Caco-2 (cell line): ENCODE results near the gene FCGR1A. TPM values are rescaled to one million over a fixed set of nuclear protein-coding genes. Genes with fewer than 3 reads are reported as not detected.
"Not testable (repeated sequence)": the region's sequence is repeated elsewhere in the genome, so short reads cannot be mapped to it uniquely, and the experiment has no call there.

Experiments
- BruUV-seq: library from RNA; stranded (reverse); fragments of 400-500 nt; replicated peaks from 2 replicates; lab custom pipeline; 2021; lab: Mats Ljungman, UMichigan
- CTCF ChIA-PET: fragments of 300-600 bp; sonication (Branson Sonifier 250); formaldehyde crosslinking; loops from one replicate; lab custom pipeline; 2022; ENCODE audit warnings: antibody characterized with exemption; lab: Charles Lee
- POLR2A ChIA-PET: fragments of 300-600 bp; sonication (Branson Sonifier 250); formaldehyde crosslinking; loops from one replicate; lab custom pipeline; 2022; ENCODE audit warnings: antibody characterized with exemption; lab: Charles Lee
- DNase-seq, 2 experiments: peaks; one replicate each; pipeline versions ENCODE4 v3.0.0 to v3.0.0-alpha.2; 2020 to 2022
- H3K27me3 ChIP-seq: replicated peaks from 2 replicates; pipeline ENCODE4 v1.6.0; 2011; ENCODE audit warnings: low read length; ENCODE audit not compliant: control insufficient read depth, insufficient read depth
- H3K36me3 ChIP-seq: 2 replicates; pipeline ENCODE4 v1.5.1; 2011; ENCODE audit warnings: low read length; ENCODE audit not compliant: control insufficient read depth, insufficient read depth
- H3K4me1 ChIP-seq: fragments of 250-450 bp; sonication (Bioruptor Pico); 2 replicates; pipeline ENCODE4 v1.5.1; 2020; ENCODE audit warnings: mild to moderate bottlenecking
- H3K4me3 ChIP-seq: 2 replicates; pipeline ENCODE4 v1.5.1; 2011; ENCODE audit warnings: low read depth, mild to moderate bottlenecking, control low read depth, low read length
- H3K9me3 ChIP-seq: fragments of 250-450 bp; sonication (Bioruptor Pico); 2 replicates; pipeline ENCODE4 v1.5.1; 2020; ENCODE audit warnings: mild to moderate bottlenecking, moderate library complexity
- H3K27ac Mint-ChIP-seq: one replicate; pipeline ENCODE4 v1.8.0; 2022; ENCODE audit warnings: mixed read lengths; ENCODE audit not compliant: unreplicated experiment
- H3K27me3 Mint-ChIP-seq: one replicate; pipeline ENCODE4 v1.8.0; 2022; ENCODE audit warnings: mixed read lengths; ENCODE audit not compliant: insufficient read depth, unreplicated experiment
- H3K36me3 Mint-ChIP-seq: one replicate; pipeline ENCODE4 v1.8.0; 2022; ENCODE audit warnings: mild to moderate bottlenecking, mixed read lengths; ENCODE audit not compliant: insufficient read depth, unreplicated experiment
- H3K4me1 Mint-ChIP-seq: one replicate; pipeline ENCODE4 v1.8.0; 2022; ENCODE audit warnings: low read depth, mixed read lengths; ENCODE audit not compliant: unreplicated experiment
- H3K4me3 Mint-ChIP-seq: one replicate; pipeline ENCODE4 v1.8.0; 2022; ENCODE audit warnings: mild to moderate bottlenecking, moderate library complexity, mixed read lengths; ENCODE audit not compliant: unreplicated experiment
- H3K9me3 Mint-ChIP-seq: one replicate; pipeline ENCODE4 v1.8.0; 2022; ENCODE audit warnings: mixed read lengths; ENCODE audit not compliant: unreplicated experiment
- CTCF ChIP-seq, 2 experiments: fragments of 200-600 bp in 1 of 2; IDR thresholded peaks; 1 replicate in 1 of 2; 2 replicates in 1 of 2; pipeline versions ENCODE4 v1.5.1 to v1.8.0; 2011 to 2022; ENCODE audit warnings: antibody characterized with exemption in 1 of 2, control low read depth in 1 of 2, inconsistent platforms in 1 of 2, low read depth in 1 of 2, low read length in 1 of 2, mild to moderate bottlenecking in 1 of 2, moderate library complexity in 1 of 2; ENCODE audit not compliant: insufficient read depth in 1 of 2, severe bottlenecking in 1 of 2, unreplicated experiment in 1 of 2
- intact Hi-C: fragments of 100-400 bp; cut with micrococcal nuclease; formaldehyde crosslinking; loops from one replicate; pipeline ENCODE4 v1.10.0; 2022; ENCODE audit not compliant: unreplicated experiment
- total RNA-seq: library from RNA; stranded (reverse); gene quantifications from 2 replicates; pipeline ENCODE4 v1.2.3, GENCODE V29; 2022

The FCGR1A gene
- total RNA-seq, 1 experiment from 2014 or later: not detected

- H3K4me3 ChIP-seq: peak overlapping the region; percentile 41
- DNase-seq: peak; percentile 53 to 77
- H3K9me3 ChIP-seq, H3K4me1 ChIP-seq, intact Hi-C loops, H3K27me3 Mint-ChIP-seq, H3K36me3 ChIP-seq, H3K36me3 Mint-ChIP-seq, CTCF ChIA-PET, H3K4me1 Mint-ChIP-seq, POLR2A ChIA-PET, BruUV-seq, H3K27me3 ChIP-seq, H3K9me3 Mint-ChIP-seq: not testable (repeated sequence)
- TF ChIP-seq CTCF (IDR thresholded peaks at IDR 0.05; ENCODE audit: insufficient read depth in 1 of 2, low read depth in 1 of 2, low read length in 1 of 2, severe bottlenecking in 1 of 2, unreplicated experiment in 1 of 2): peak; percentile 23 to 50
- peak overlapping the region; percentile 94 for H3K4me3 Mint-ChIP-seq
- peak overlapping the region; percentile 97 for H3K27ac Mint-ChIP-seq
Measured at GRCh38 chr1:149792502-149792901, 10.0 kb downstream of the FCGR1A start.

GRCh38 chr1:149792912-149793515, 10.5 kb downstream of the FCGR1A start:
- TF ChIP-seq CTCF (IDR thresholded peaks at IDR 0.05; ENCODE audit: insufficient read depth in 1 of 2, low read depth in 1 of 2, low read length in 1 of 2, severe bottlenecking in 1 of 2, unreplicated experiment in 1 of 2): peak; percentile 45 to 65
- H3K27me3 Mint-ChIP-seq, H3K9me3 ChIP-seq, BruUV-seq, POLR2A ChIA-PET, H3K27me3 ChIP-seq, CTCF ChIA-PET, H3K36me3 Mint-ChIP-seq, intact Hi-C loops, H3K4me1 ChIP-seq, H3K9me3 Mint-ChIP-seq, H3K4me1 Mint-ChIP-seq, H3K36me3 ChIP-seq: not testable (repeated sequence)
- Mint-ChIP-seq H3K4me3 (peak overlapping the region; percentile 94), H3K27ac (peak overlapping the region; percentile 97)
- peak overlapping the region; percentile 41 for H3K4me3 ChIP-seq
- peak; percentile 64 to 88 for DNase-seq

- H3K27me3 ChIP-seq, H3K27ac Mint-ChIP-seq, intact Hi-C loops, CTCF ChIA-PET, H3K9me3 ChIP-seq, H3K4me1 ChIP-seq, H3K36me3 Mint-ChIP-seq, POLR2A ChIA-PET, H3K9me3 Mint-ChIP-seq, DNase-seq, H3K36me3 ChIP-seq, H3K27me3 Mint-ChIP-seq, H3K4me1 Mint-ChIP-seq: not testable (repeated sequence)
- BruUV-seq: TSS peak; percentile 62
- peak overlapping the region; percentile 94 for H3K4me3 Mint-ChIP-seq
- H3K4me3 ChIP-seq: peak overlapping the region; percentile 41
Measured at GRCh38 chr1:149793885-149794284, 11.4 kb downstream of the FCGR1A start.

- BruUV-seq, DNase-seq, H3K9me3 Mint-ChIP-seq, CTCF ChIA-PET, H3K27me3 Mint-ChIP-seq, H3K4me1 Mint-ChIP-seq, H3K27ac Mint-ChIP-seq, H3K4me3 Mint-ChIP-seq, H3K4me1 ChIP-seq, H3K36me3 Mint-ChIP-seq, intact Hi-C loops, H3K4me3 ChIP-seq, H3K36me3 ChIP-seq, H3K9me3 ChIP-seq, H3K27me3 ChIP-seq, POLR2A ChIA-PET: not testable (repeated sequence)
Measured at GRCh38 chr1:149801628-149802027, 19.1 kb downstream of the FCGR1A start.

GRCh38 chr1:149804417-149805080, 22.1 kb downstream of the FCGR1A start:
- H3K4me3 Mint-ChIP-seq, CTCF ChIA-PET, H3K9me3 Mint-ChIP-seq, H3K4me1 Mint-ChIP-seq, DNase-seq, H3K36me3 Mint-ChIP-seq, H3K27me3 Mint-ChIP-seq, POLR2A ChIA-PET, BruUV-seq, H3K9me3 ChIP-seq, H3K27me3 ChIP-seq, H3K36me3 ChIP-seq, H3K4me3 ChIP-seq, H3K4me1 ChIP-seq, H3K27ac Mint-ChIP-seq, intact Hi-C loops: not testable (repeated sequence)
